CD4-positive, alpha-beta T cell treated with Interleukin-1 beta for 1 hour (primary cell): ENCODE measurements around the gene HYDIN.

Experiments
- DNase-seq, 2 donors: peaks; one replicate each; pipeline ENCODE4 v3.0.0-alpha.2; 2020 to 2022

Gene HYDIN

GRCh38 chr16:70784692-70785555 is 445.6 kb downstream of the HYDIN start:
- DNase-seq, result no peak

GRCh38 chr16:70782237-70782636 is 448.3 kb downstream of the HYDIN start:
- DNase-seq, result no peak

- no peak for DNase-seq
These were observed 448.7 kb downstream of the HYDIN start for GRCh38 chr16:70781800-70782199.

GRCh38 chr16:70780546-70780945 is 450.0 kb downstream of the HYDIN start:
- DNase-seq, result no peak

GRCh38 chr16:70779361-70779760 is 451.2 kb downstream of the HYDIN start:
- no peak for DNase-seq

GRCh38 chr16:70778901-70779309 is 451.6 kb downstream of the HYDIN start:
- no peak for DNase-seq

- no peak for DNase-seq
These were observed 452.5 kb downstream of the HYDIN start for GRCh38 chr16:70777973-70778406.

- DNase-seq, result no peak
These were observed 453.0 kb downstream of the HYDIN start for GRCh38 chr16:70777496-70777895.

- DNase-seq, result no peak
These were observed 455.1 kb downstream of the HYDIN start for GRCh38 chr16:70775399-70775798.

- DNase-seq, result no peak
These were observed 456.3 kb downstream of the HYDIN start for GRCh38 chr16:70774261-70774660.

- DNase-seq, result no peak
These were observed 458.0 kb downstream of the HYDIN start for GRCh38 chr16:70772493-70772892.

GRCh38 chr16:70770626-70771552 is 459.6 kb downstream of the HYDIN start:
- DNase-seq, result peak; percentile 28 to 44

GRCh38 chr16:70770291-70770625 is 460.3 kb downstream of the HYDIN start:
- no peak for DNase-seq

- DNase-seq, result no peak
These were observed 460.8 kb downstream of the HYDIN start for GRCh38 chr16:70769761-70770160.

- DNase-seq, result no peak
These were observed 461.4 kb downstream of the HYDIN start for GRCh38 chr16:70769131-70769530.

- no peak for DNase-seq
These were observed 462.3 kb downstream of the HYDIN start for GRCh38 chr16:70768203-70768580.

- DNase-seq, result no peak
These were observed 462.9 kb downstream of the HYDIN start for GRCh38 chr16:70767377-70768202.

GRCh38 chr16:70766658-70767057 is 463.9 kb downstream of the HYDIN start:
- DNase-seq, result no peak

GRCh38 chr16:70766176-70766575 is 464.3 kb downstream of the HYDIN start:
- no peak for DNase-seq

- no peak for DNase-seq
These were observed 465.0 kb downstream of the HYDIN start for GRCh38 chr16:70765491-70765890.

- no peak for DNase-seq
These were observed 465.9 kb downstream of the HYDIN start for GRCh38 chr16:70764632-70765031.

- DNase-seq, result no peak
These were observed 470.3 kb downstream of the HYDIN start for GRCh38 chr16:70760221-70760620.

- DNase-seq, result no peak
These were observed 470.9 kb downstream of the HYDIN start for GRCh38 chr16:70759666-70760065.
